ENCODE results near the gene TBC1D1. TPM values are rescaled to one million over a fixed set of nuclear protein-coding genes. Genes with fewer than 3 reads are reported as not detected.

TBC1D1 gene
- total RNA-seq, 1 donor from 2014 or later: 54.5 TPM

DNA sequence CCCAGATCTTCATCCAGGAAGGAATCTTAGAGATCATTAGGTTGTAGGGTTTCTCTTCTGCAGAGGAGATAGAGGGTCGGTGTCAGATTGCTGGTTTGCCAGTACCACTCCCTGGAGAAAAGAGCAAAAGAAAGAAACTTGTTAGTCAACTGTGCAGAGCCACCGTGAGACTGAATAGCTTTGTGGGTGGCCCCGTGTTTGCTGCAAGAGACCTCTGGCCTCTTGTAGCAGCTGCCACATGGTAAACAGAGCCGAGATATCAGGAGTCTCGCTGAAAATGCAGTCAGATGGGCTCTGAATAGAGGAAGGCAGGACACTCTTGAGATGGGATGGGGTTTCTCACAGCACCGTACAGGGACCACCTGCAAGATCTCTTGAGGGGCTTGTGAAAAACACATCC lies 219.0 kb downstream of the TBC1D1 start:
- Histone ChIP-seq H3K4me1 (ENCODE audit: insufficient read depth, low read length) (peaks cover 8% of the 10 kb centered on the region), H3K9me3 (ENCODE audit: insufficient read depth, low read depth, low read length) (no peaks in the 10 kb centered on the region), H3K4me2 (ENCODE audit: low read length) (no peak overlapping the region), H4K20me1 (ENCODE audit: insufficient read depth, low read length) (no peaks in the 10 kb centered on the region), H3K9ac (ENCODE audit: low read length) (no peak overlapping the region), H3K36me3 (ENCODE audit: insufficient read depth, low read length) (no peaks in the 10 kb centered on the region), H3K79me2 (ENCODE audit: insufficient read depth, low read length) (no peaks in the 10 kb centered on the region), H3K27ac (ENCODE audit: low read depth, low read length) (no peak overlapping the region), H3K4me3 (ENCODE audit: insufficient read depth, low read depth, low read length) (no peak overlapping the region), H3K27me3 (ENCODE audit: insufficient read depth, low read length) (no peaks in the 10 kb centered on the region), H2AFZ (ENCODE audit: low read depth, low read length) (no peak overlapping the region)
- no peaks in the 10 kb centered on the region for H3K27me3 Mint-ChIP-seq (ENCODE audit: low read depth, unreplicated experiment)
- peaks cover 30% of the 10 kb centered on the region for H3K4me1 Mint-ChIP-seq (ENCODE audit: low read depth, unreplicated experiment)
- H3K36me3 Mint-ChIP-seq (ENCODE audit: low read depth, unreplicated experiment): peaks cover 17% of the 10 kb centered on the region
- no peak for TF ChIP-seq EZH2 (IDR thresholded peaks at IDR 0.05; ENCODE audit: insufficient read depth, low read length)
- TF ChIP-seq, protein P1, sequence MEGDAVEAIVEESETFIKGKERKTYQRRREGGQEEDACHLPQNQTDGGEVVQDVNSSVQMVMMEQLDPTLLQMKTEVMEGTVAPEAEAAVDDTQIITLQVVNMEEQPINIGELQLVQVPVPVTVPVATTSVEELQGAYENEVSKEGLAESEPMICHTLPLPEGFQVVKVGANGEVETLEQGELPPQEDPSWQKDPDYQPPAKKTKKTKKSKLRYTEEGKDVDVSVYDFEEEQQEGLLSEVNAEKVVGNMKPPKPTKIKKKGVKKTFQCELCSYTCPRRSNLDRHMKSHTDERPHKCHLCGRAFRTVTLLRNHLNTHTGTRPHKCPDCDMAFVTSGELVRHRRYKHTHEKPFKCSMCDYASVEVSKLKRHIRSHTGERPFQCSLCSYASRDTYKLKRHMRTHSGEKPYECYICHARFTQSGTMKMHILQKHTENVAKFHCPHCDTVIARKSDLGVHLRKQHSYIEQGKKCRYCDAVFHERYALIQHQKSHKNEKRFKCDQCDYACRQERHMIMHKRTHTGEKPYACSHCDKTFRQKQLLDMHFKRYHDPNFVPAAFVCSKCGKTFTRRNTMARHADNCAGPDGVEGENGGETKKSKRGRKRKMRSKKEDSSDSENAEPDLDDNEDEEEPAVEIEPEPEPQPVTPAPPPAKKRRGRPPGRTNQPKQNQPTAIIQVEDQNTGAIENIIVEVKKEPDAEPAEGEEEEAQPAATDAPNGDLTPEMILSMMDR (IDR thresholded peaks at IDR 0.05; ENCODE audit: insufficient read depth, low read depth, low read length): no peak
- H3K4me3 Mint-ChIP-seq (ENCODE audit: unreplicated experiment): no peak overlapping the region
- FAIRE-seq: no peak
- H3K27ac Mint-ChIP-seq (ENCODE audit: unreplicated experiment): no peak overlapping the region
- DNase-seq (ENCODE audit: low read depth): no peak
- H3K9me3 Mint-ChIP-seq (ENCODE audit: unreplicated experiment): no peaks in the 10 kb centered on the region

DNA sequence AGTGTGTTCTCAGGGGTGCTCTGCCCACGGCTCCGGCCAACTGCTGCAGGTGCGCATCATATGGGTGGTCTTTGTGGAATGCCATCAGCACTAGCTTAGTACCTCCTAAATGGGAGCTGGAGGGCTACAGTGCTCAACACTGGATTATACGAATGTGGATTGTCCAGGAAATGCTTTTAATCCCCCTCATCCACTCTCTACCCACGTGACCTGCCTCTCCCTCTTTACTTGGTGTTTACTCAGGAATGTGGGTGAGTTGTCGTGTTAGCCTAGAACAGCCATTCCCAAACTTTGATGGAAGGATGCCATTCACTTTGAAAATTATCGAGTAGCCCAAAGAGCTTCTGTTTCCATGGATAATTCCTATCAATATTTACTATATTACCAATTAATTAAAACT lies 220.1 kb downstream of the TBC1D1 start:
- Mint-ChIP-seq H3K9me3 (ENCODE audit: unreplicated experiment) (no peaks in the 10 kb centered on the region), H3K4me1 (ENCODE audit: low read depth, unreplicated experiment) (peaks cover 30% of the 10 kb centered on the region), H3K27ac (ENCODE audit: unreplicated experiment) (no peak overlapping the region), H3K36me3 (ENCODE audit: low read depth, unreplicated experiment) (peaks cover 12% of the 10 kb centered on the region), H3K27me3 (ENCODE audit: low read depth, unreplicated experiment) (no peaks in the 10 kb centered on the region), H3K4me3 (ENCODE audit: unreplicated experiment) (no peak overlapping the region)
- no peak overlapping the region for H3K9ac ChIP-seq (ENCODE audit: low read length)
- no peaks in the 10 kb centered on the region for H3K9me3 ChIP-seq (ENCODE audit: insufficient read depth, low read depth, low read length)
- no peak for FAIRE-seq
- peaks cover 6% of the 10 kb centered on the region for H3K4me1 ChIP-seq (ENCODE audit: insufficient read depth, low read length)
- H2AFZ ChIP-seq (ENCODE audit: low read depth, low read length): no peak overlapping the region
- H3K27ac ChIP-seq (ENCODE audit: low read depth, low read length): no peak overlapping the region
- no peaks in the 10 kb centered on the region for H3K36me3 ChIP-seq (ENCODE audit: insufficient read depth, low read length)
- no peaks in the 10 kb centered on the region for H3K79me2 ChIP-seq (ENCODE audit: insufficient read depth, low read length)
- H3K4me3 ChIP-seq (ENCODE audit: insufficient read depth, low read depth, low read length): no peak overlapping the region
- H4K20me1 ChIP-seq (ENCODE audit: insufficient read depth, low read length): no peaks in the 10 kb centered on the region
- TF ChIP-seq EZH2 (IDR thresholded peaks at IDR 0.05; ENCODE audit: insufficient read depth, low read length): no peak
- TF ChIP-seq, protein P1 (IDR thresholded peaks at IDR 0.05; ENCODE audit: insufficient read depth, low read depth, low read length): no peak
- H3K4me2 ChIP-seq (ENCODE audit: low read length): no peak overlapping the region
- DNase-seq (ENCODE audit: low read depth): no peak
- no peaks in the 10 kb centered on the region for H3K27me3 ChIP-seq (ENCODE audit: insufficient read depth, low read length)

DNA sequence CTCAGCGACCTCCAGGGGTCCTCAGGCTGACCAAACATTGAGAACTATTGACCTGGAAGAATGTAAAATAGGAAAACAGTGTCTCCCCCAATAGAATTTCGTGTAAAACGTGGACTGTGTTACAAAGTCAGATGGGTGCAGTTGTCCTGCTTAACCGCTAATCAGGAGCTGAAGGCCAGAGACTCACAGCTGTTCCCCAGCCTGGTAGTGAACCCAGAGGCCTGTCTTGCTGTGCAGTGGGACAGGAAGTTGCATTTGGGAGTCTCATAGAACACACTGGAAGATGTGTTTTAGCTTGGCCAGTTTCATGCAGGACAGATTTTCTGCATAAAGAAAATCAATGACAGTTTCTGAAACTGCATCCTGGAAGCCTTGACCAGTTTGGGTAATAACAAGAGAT lies 220.8 kb downstream of the TBC1D1 start:
- no peaks in the 10 kb centered on the region for H3K9me3 ChIP-seq (ENCODE audit: insufficient read depth, low read depth, low read length)
- H3K4me3 ChIP-seq (ENCODE audit: insufficient read depth, low read depth, low read length): no peak overlapping the region
- DNase-seq (ENCODE audit: low read depth) (no peak), FAIRE-seq (no peak)
- no peaks in the 10 kb centered on the region for H3K27me3 ChIP-seq (ENCODE audit: insufficient read depth, low read length)
- H4K20me1 ChIP-seq (ENCODE audit: insufficient read depth, low read length): no peaks in the 10 kb centered on the region
- Mint-ChIP-seq H3K4me1 (ENCODE audit: low read depth, unreplicated experiment) (peaks cover 27% of the 10 kb centered on the region), H3K4me3 (ENCODE audit: unreplicated experiment) (no peak overlapping the region), H3K9me3 (ENCODE audit: unreplicated experiment) (no peaks in the 10 kb centered on the region), H3K36me3 (ENCODE audit: low read depth, unreplicated experiment) (peaks cover 12% of the 10 kb centered on the region), H3K27ac (ENCODE audit: unreplicated experiment) (no peak overlapping the region), H3K27me3 (ENCODE audit: low read depth, unreplicated experiment) (no peaks in the 10 kb centered on the region)
- no peaks in the 10 kb centered on the region for H3K36me3 ChIP-seq (ENCODE audit: insufficient read depth, low read length)
- H2AFZ ChIP-seq (ENCODE audit: low read depth, low read length): no peak overlapping the region
- no peak overlapping the region for H3K9ac ChIP-seq (ENCODE audit: low read length)
- no peaks in the 10 kb centered on the region for H3K79me2 ChIP-seq (ENCODE audit: insufficient read depth, low read length)
- no peak for TF ChIP-seq EZH2 (IDR thresholded peaks at IDR 0.05; ENCODE audit: insufficient read depth, low read length)
- TF ChIP-seq, protein P1 (IDR thresholded peaks at IDR 0.05; ENCODE audit: insufficient read depth, low read depth, low read length): no peak
- H3K27ac ChIP-seq (ENCODE audit: low read depth, low read length): no peak overlapping the region
- no peak overlapping the region for H3K4me2 ChIP-seq (ENCODE audit: low read length)
- no peaks in the 10 kb centered on the region for H3K4me1 ChIP-seq (ENCODE audit: insufficient read depth, low read length)

All from astrocyte (in vitro differentiated cells and primary cell).